Lower leg skin (tissue), 3 donors: ENCODE data around the gene TMEM184A.
"Not testable (repeated sequence)": the region's sequence is repeated elsewhere in the genome, so short reads cannot be mapped to it uniquely, and the experiment has no call there.

Experiments used
- CTCF ChIP-seq, 3 donors: fragments of 450-650 bp; IDR thresholded peaks; one replicate each; pipeline ENCODE4 v1.5.1; 2016; ENCODE audit warnings: antibody characterized with exemption in 3 of 3, mild to moderate bottlenecking in 3 of 3, moderate library complexity in 2 of 3
- POLR2A ChIP-seq, 2 donors: fragments of 450-650 bp; IDR thresholded peaks; one replicate each; pipeline ENCODE4 v1.6.1; 2016 to 2017; ENCODE audit warnings: antibody characterized with exemption in 2 of 2, mild to moderate bottlenecking in 1 of 2, moderate library complexity in 1 of 2

DNA sequence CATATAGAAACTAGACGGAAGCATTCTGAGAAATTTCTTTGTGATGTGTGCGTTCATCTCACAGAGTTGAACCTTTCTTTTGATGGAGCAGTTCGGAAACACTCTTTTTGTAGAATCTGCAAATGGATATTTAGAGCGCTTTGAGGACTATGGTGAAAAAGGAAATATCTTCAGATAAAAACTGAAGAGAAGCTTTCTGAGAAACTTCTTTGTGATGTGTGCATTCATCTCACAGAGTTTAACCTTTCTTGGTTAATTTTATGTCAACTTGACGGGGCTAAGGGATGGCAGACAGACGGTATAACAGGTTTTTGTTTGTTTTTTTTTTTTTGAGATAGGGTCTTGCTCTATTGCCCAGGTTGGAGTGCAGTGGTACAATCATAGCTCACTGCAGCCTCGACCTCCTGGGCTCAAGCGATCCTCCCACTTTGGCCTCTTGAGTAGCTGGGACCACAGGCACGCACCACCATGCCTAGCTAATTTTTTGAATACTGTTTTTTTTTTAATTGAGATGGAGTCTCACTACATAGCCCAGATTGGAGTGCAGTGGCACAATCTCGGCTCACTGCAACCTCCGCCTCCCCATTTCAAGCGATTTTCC is 36.6 kb downstream of the TMEM184A start:
- TF ChIP-seq CTCF, POLR2A (IDR thresholded peaks at IDR 0.05): not testable (repeated sequence)
